HG02943 (cell line): ENCODE results near the gene TMEM11.

Source experiments
- ATAC-seq: cut with Tn5 transposase; IDR thresholded peaks from one replicate; pipeline ENCODE4 v1.9.1; 2021; ENCODE audit warnings: mild to moderate bottlenecking, low read depth, moderate library complexity; ENCODE audit not compliant: unreplicated experiment

Gene TMEM11

GRCh38 chr17:21164216-21164615 is 49.7 kb downstream of the TMEM11 start:
- no peak for ATAC-seq

DNA sequence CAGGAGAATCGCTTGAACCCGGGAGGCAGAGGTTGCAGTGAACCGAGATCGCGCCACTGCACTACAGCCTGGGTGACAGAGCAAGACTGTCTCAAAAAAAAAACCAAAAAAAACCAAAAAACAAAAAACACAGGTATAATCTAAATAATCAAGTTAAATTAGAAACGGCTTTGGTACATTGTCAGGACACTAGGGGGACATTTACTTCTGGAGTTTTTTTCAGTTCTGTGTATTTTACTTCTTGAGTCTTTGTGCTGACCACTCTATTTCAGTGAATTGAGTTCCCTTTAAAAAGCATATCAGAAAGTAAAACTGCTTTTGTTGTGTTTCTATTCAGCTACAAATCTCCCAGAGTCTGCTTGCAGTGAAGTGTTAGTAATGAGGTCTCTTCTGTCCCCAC is 50.9 kb downstream of the TMEM11 start:
- no peak for ATAC-seq

- ATAC-seq = no peak
Measured at GRCh38 chr17:21162394-21162775, 51.6 kb downstream of the TMEM11 start.

DNA sequence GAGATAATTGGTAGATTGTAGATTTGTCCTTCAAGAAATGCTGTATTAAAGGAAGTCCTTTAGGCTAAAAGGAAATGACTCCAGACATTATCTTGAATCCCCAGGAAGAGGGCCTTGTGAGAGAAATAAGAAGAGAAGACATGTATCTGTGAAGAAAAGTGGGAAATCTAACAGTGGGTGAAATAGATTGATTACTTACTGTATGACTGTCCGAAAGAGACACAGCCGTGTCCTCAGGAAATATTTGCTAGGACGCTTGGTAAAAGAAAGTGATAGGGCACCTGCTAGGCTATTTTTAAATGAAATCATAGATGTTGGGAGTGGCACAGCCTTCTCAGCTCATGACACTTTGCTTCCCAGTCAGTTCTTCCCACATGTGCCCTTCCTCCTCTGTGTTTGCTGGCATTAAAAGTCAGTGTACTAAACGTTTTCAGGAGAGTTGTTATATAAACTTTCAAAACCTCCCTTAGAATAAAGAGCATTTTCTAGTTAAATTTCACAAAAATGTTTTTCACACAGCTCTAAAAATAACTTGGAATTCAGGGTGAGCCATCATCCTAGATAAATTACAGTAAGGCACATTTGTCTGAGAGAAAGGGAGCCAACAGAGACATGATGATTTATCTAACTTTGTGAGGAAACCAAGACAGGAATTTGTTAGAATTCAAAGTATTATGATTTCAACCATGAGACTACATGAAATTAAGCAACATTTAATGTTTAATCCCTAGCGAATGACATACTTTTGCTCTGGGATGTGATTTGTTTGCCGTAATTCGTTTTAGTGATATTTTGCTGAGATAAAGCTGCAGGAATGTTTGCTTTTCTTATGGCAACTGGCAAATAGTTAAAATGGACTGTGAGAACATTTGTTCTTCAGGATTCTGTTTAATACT is 52.2 kb downstream of the TMEM11 start:
- no peak for ATAC-seq

DNA sequence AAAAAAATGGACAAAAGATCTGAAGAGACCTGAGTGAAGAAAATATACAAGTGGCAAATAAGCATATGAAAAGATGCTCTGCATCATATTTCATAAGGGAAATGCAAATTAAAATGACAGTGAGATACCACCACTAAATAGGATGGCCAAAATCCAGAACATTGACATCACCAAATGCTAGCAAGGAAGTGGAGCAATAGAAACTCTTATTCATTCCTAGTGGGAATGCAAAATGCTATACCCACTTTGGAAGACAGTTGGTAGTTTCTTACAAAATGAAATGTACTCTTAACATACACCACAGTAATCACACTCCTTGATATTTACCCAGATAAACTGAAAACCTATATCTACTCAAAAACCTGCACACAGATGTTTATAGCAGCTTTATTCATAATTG is 53.6 kb downstream of the TMEM11 start:
- ATAC-seq = no peak

- ATAC-seq = no peak
Measured at GRCh38 chr17:21157586-21158370, 56.2 kb downstream of the TMEM11 start.

DNA sequence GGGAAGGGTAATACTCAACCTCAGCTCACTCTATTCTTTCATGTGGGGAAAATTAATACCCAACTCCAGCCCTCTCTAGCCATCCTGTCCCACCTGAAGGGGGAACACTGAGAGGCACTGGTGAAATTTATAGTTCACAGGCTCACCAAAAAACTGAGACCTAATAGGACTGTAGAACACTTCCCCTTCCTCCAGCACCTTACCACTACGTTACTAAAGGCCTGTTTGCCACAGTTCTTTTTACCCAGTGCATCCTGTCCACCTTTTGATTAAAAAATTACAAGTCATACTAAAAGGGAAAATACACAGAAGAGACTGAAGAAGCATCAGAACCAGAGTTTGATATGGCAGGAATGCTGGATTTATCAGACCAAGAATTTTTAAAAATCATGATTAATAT is 61.2 kb downstream of the TMEM11 start:
- ATAC-seq = no peak

- no peak for ATAC-seq
Measured at GRCh38 chr17:21149621-21150020, 64.3 kb downstream of the TMEM11 start.
